Hepatocyte (in vitro differentiated cells): ENCODE results near the gene CEP76. TPM values are rescaled to one million over a fixed set of nuclear protein-coding genes. Genes with fewer than 3 reads are reported as not detected.

Experiments used
- DNase-seq: peaks from one replicate; pipeline ENCODE4 v3.0.0-alpha.2; 2016; ENCODE audit warnings: low spot score
- H2AFZ ChIP-seq: fragments of 200-600 bp; sonication (generic); 2 replicates; pipeline ENCODE4 v1.6.0; 2016; ENCODE audit warnings: antibody characterized with exemption, mild to moderate bottlenecking
- H3K27ac ChIP-seq: fragments of 200-600 bp; sonication (generic); 2 replicates; pipeline ENCODE4 v1.5.1; 2016; ENCODE audit warnings: mild to moderate bottlenecking
- H3K27me3 ChIP-seq: fragments of 200-600 bp; sonication (generic); 2 replicates; pipeline ENCODE4 v1.6.1; 2016
- H3K36me3 ChIP-seq: fragments of 200-600 bp; sonication (generic); replicated peaks from 2 replicates; pipeline ENCODE4 v1.5.1; 2016; ENCODE audit warnings: low read depth; ENCODE audit not compliant: insufficient read depth
- H3K4me1 ChIP-seq: fragments of 200-600 bp; sonication (generic); 2 replicates; pipeline ENCODE4 v1.5.1; 2016; ENCODE audit warnings: mild to moderate bottlenecking, moderate library complexity; ENCODE audit not compliant: insufficient read depth
- H3K4me2 ChIP-seq: fragments of 200-600 bp; sonication (generic); 2 replicates; pipeline ENCODE4 v1.6.0; 2016
- H3K4me3 ChIP-seq: fragments of 200-600 bp; sonication (generic); 2 replicates; pipeline ENCODE4 v1.5.1; 2016; ENCODE audit warnings: mild to moderate bottlenecking
- H3K79me2 ChIP-seq: fragments of 200-600 bp; sonication (generic); 2 replicates; pipeline ENCODE4 v1.6.0; 2017; ENCODE audit warnings: mild to moderate bottlenecking
- H3K9me2 ChIP-seq: fragments of 200-600 bp; sonication (generic); replicated peaks from 2 replicates; pipeline ENCODE4 v1.6.0; 2017; ENCODE audit warnings: mild to moderate bottlenecking; ENCODE audit not compliant: insufficient read depth
- H3K9me3 ChIP-seq: fragments of 200-600 bp; sonication (generic); 2 replicates; pipeline ENCODE4 v1.5.1; 2016; ENCODE audit warnings: low read depth, mild to moderate bottlenecking
- H4K20me1 ChIP-seq: fragments of 200-600 bp; sonication (generic); 2 replicates; pipeline ENCODE4 v1.6.0; 2016; ENCODE audit warnings: mild to moderate bottlenecking; ENCODE audit not compliant: insufficient read depth, poor library complexity, severe bottlenecking
- CTCF ChIP-seq: fragments of 200-600 bp; sonication (generic); IDR thresholded peaks from 2 replicates; pipeline ENCODE4 v1.5.1; 2016; ENCODE audit warnings: antibody characterized with exemption, mild to moderate bottlenecking; ENCODE audit not compliant: poor library complexity
- EZH2 ChIP-seq: fragments of 200-600 bp; sonication (generic); IDR thresholded peaks from 2 replicates; pipeline ENCODE4 v1.6.1; 2016; ENCODE audit warnings: antibody characterized with exemption, mild to moderate bottlenecking, borderline replicate concordance
- EZH2phosphoT487 ChIP-seq: fragments of 200-600 bp; sonication (generic); IDR thresholded peaks from one replicate; pipeline ENCODE4 v1.6.1; 2018; ENCODE audit warnings: antibody characterized with exemption, mild to moderate bottlenecking, low read depth, moderate library complexity; ENCODE audit not compliant: unreplicated experiment, severe bottlenecking
- WGBS: methylation state at CpG from one replicate; pipeline ENCODE4 v1.1.6; 2016; ENCODE audit warnings: low lambda C conversion rate; ENCODE audit errors: missing lambda C conversion rate; 5-methylcytosine and 5-hydroxymethylcytosine counted together
- polyA plus RNA-seq: library from polyadenylated mRNA; unstranded; fragments of >200 nt; fragmentation: Nextera tagmentation; extraction: Ambion mirVana; gene quantifications from 2 replicates; pipeline ENCODE4 v1.2.1, GENCODE V29; 2016
- total RNA-seq: library from RNA; depleted of rRNA; stranded (reverse); fragments of >200 nt; gene quantifications from 2 replicates; pipeline ENCODE4 v1.2.3, GENCODE V29; 2014

CEP76 gene
- total and polyA plus RNA-seq, 2 experiments from 2014 or later, result 4.7 to 11.9 TPM

- Histone ChIP-seq H3K27me3 (no peaks in the 10 kb centered on the region), H3K36me3 (no peaks in the 10 kb centered on the region), H3K9me3 (no peaks in the 10 kb centered on the region), H3K27ac (no peak overlapping the region), H2AFZ (no peak overlapping the region), H3K4me1 (no peaks in the 10 kb centered on the region), H3K4me2 (no peak overlapping the region), H3K79me2 (no peaks in the 10 kb centered on the region), H3K9me2 (no peaks in the 10 kb centered on the region), H4K20me1 (no peaks in the 10 kb centered on the region), H3K4me3 (no peak overlapping the region)
- WGBS, result 90% methylated on average over 18 of the region's 18 CpGs
- no peak for TF ChIP-seq EZH2
- no peak for DNase-seq
Observed at GRCh38 chr18:12750715-12751502, 48.4 kb upstream of the CEP76 start.

- Histone ChIP-seq H3K9me3 (no peaks in the 10 kb centered on the region), H3K27ac (no peak overlapping the region), H3K4me3 (no peak overlapping the region), H3K27me3 (no peaks in the 10 kb centered on the region), H3K4me2 (no peak overlapping the region), H3K9me2 (no peaks in the 10 kb centered on the region), H4K20me1 (no peaks in the 10 kb centered on the region), H2AFZ (no peak overlapping the region), H3K36me3 (no peaks in the 10 kb centered on the region), H3K4me1 (no peaks in the 10 kb centered on the region), H3K79me2 (no peaks in the 10 kb centered on the region)
- DNase-seq, result no peak
- WGBS, result 91% methylated on average over 14 of the region's 14 CpGs
- no peak for TF ChIP-seq CTCF
- no peak for TF ChIP-seq EZH2
- TF ChIP-seq EZH2phosphoT487, result no peak
Observed at GRCh38 chr18:12750076-12750714, 47.7 kb upstream of the CEP76 start.

- H3K27ac ChIP-seq, result no peak overlapping the region
- H3K4me2 ChIP-seq, result no peak overlapping the region
- H4K20me1 ChIP-seq, result no peaks in the 10 kb centered on the region
- no peaks in the 10 kb centered on the region for H3K27me3 ChIP-seq
- H2AFZ ChIP-seq, result no peak overlapping the region
- H3K79me2 ChIP-seq, result no peaks in the 10 kb centered on the region
- H3K4me1 ChIP-seq, result no peaks in the 10 kb centered on the region
- no peaks in the 10 kb centered on the region for H3K36me3 ChIP-seq
- no peak for DNase-seq
- WGBS, result 88% methylated on average over 12 of the region's 13 CpGs
- TF ChIP-seq EZH2phosphoT487 (no peak), CTCF (no peak), EZH2 (no peak)
- no peaks in the 10 kb centered on the region for H3K9me3 ChIP-seq
- H3K4me3 ChIP-seq, result no peak overlapping the region
- no peaks in the 10 kb centered on the region for H3K9me2 ChIP-seq
Observed at GRCh38 chr18:12749121-12749520, 46.6 kb upstream of the CEP76 start.

GRCh38 chr18:12748671-12749070 lies 46.1 kb upstream of the CEP76 start:
- DNase-seq, result no peak
- H3K27ac ChIP-seq, result no peak overlapping the region
- no peak overlapping the region for H3K4me3 ChIP-seq
- 97% methylated on average over 5 of the region's 5 CpGs for WGBS
- no peaks in the 10 kb centered on the region for H3K27me3 ChIP-seq
- no peak for TF ChIP-seq CTCF
- TF ChIP-seq EZH2phosphoT487, result no peak
- TF ChIP-seq EZH2, result no peak
- no peaks in the 10 kb centered on the region for H3K9me2 ChIP-seq
- H3K4me1 ChIP-seq, result no peaks in the 10 kb centered on the region
- no peak overlapping the region for H2AFZ ChIP-seq
- no peaks in the 10 kb centered on the region for H3K36me3 ChIP-seq
- no peaks in the 10 kb centered on the region for H4K20me1 ChIP-seq
- no peaks in the 10 kb centered on the region for H3K9me3 ChIP-seq
- no peak overlapping the region for H3K4me2 ChIP-seq
- no peaks in the 10 kb centered on the region for H3K79me2 ChIP-seq
